H1 (cell line): ENCODE results near the gene NR3C1. TPM values are rescaled to one million over a fixed set of nuclear protein-coding genes. Genes with fewer than 3 reads are reported as not detected.

Source experiments
- CTCF ChIA-PET: fragments of 300-600 bp; sonication (Branson Sonifier 250); formaldehyde crosslinking; loops from one replicate; lab custom pipeline; 2021; ENCODE audit not compliant: partially characterized antibody; lab: Charles Lee
- POLR2A ChIA-PET: fragments of 300-600 bp; sonication (Branson Sonifier 250); formaldehyde crosslinking; loops from one replicate; lab custom pipeline; 2021; ENCODE audit warnings: inconsistent platforms; ENCODE audit not compliant: partially characterized antibody; lab: Charles Lee
- DNase-seq, 2 experiments: peaks; one replicate each; pipeline versions ENCODE4 v3.0.0 to v3.0.0-alpha.2; 2010 to 2022; ENCODE audit warnings: low spot score in 2 of 2, low read depth in 1 of 2, mixed read lengths in 1 of 2
- FAIRE-seq: peaks from 2 replicates; lab custom pipeline; 2011; peaks lifted over from hg19 to GRCh38; lab: Jason Lieb, UNC
- H2AFZ ChIP-seq: 2 replicates; pipeline ENCODE4 v1.8.1; 2012; ENCODE audit warnings: low read length, inconsistent platforms
- H2AK5ac ChIP-seq: 2 replicates; pipeline ENCODE4 v1.6.1; 2013; ENCODE audit warnings: low read depth, low read length
- H2BK120ac ChIP-seq: replicated peaks from 2 replicates; pipeline ENCODE3; 2013; ENCODE audit warnings: low read depth, low read length, inconsistent platforms
- H2BK12ac ChIP-seq: 2 replicates; pipeline ENCODE4 v1.6.1; 2013; ENCODE audit warnings: low read depth, low read length
- H2BK15ac ChIP-seq: 2 replicates; pipeline ENCODE4 v1.6.1; 2013; ENCODE audit warnings: low read length
- H2BK20ac ChIP-seq: 2 replicates; pipeline ENCODE4 v1.6.1; 2013; ENCODE audit warnings: low read length
- H2BK5ac ChIP-seq: 2 replicates; pipeline ENCODE4 v1.6.1; 2013; ENCODE audit warnings: low read depth, low read length
- H3K14ac ChIP-seq: 2 replicates; pipeline ENCODE4 v1.6.1; 2013; ENCODE audit warnings: inconsistent platforms; ENCODE audit not compliant: insufficient read length
- H3K18ac ChIP-seq: 2 replicates; pipeline ENCODE4 v1.6.1; 2013; ENCODE audit warnings: low read length; ENCODE audit errors: extremely low read depth
- H3K23ac ChIP-seq: 2 replicates; pipeline ENCODE4 v1.6.1; 2013; ENCODE audit warnings: inconsistent platforms; ENCODE audit not compliant: insufficient read length
- H3K23me2 ChIP-seq: 2 replicates; pipeline ENCODE4 v1.6.1; 2013; ENCODE audit warnings: low read depth, low read length
- H3K27ac ChIP-seq: 2 replicates; pipeline ENCODE4 v1.6.1; 2011; ENCODE audit warnings: low read depth, low read length, inconsistent platforms
- H3K27me3 ChIP-seq, 4 experiments: replicated peaks in 1 of 4; 1 replicate in 1 of 4; 2 replicates in 3 of 4; pipeline versions ENCODE4 v1.6.1 to v1.8.1; 2011 to 2013; ENCODE audit warnings: low read length in 3 of 4, mild to moderate bottlenecking in 3 of 4, inconsistent platforms in 2 of 4, mixed read lengths in 2 of 4, moderate library complexity in 1 of 4; ENCODE audit not compliant: control insufficient read depth in 3 of 4, insufficient read depth in 3 of 4; ENCODE audit errors: extremely low read depth in 1 of 4
- H3K36me3 ChIP-seq, 4 experiments: 2 replicates each; pipeline versions ENCODE4 v1.6.1 to v1.8.1; 2011 to 2013; ENCODE audit warnings: mild to moderate bottlenecking in 4 of 4, low read length in 3 of 4, moderate library complexity in 2 of 4, control low read depth in 1 of 4, inconsistent platforms in 1 of 4; ENCODE audit not compliant: insufficient read depth in 4 of 4, control insufficient read depth in 2 of 4
- H3K4ac ChIP-seq: replicated peaks from 2 replicates; pipeline ENCODE3; 2013; ENCODE audit warnings: low read length, low read depth, mixed read lengths, inconsistent platforms; ENCODE audit not compliant: insufficient read length
- H3K4me1 ChIP-seq, 4 experiments: replicated peaks in 1 of 4; 1 replicate in 1 of 4; 2 replicates in 3 of 4; pipeline versions ENCODE4 v1.6.1 to v1.8.1; 2011 to 2013; ENCODE audit warnings: low read length in 3 of 4, inconsistent platforms in 2 of 4, mixed read lengths in 1 of 4; ENCODE audit not compliant: insufficient read depth in 4 of 4, control insufficient read depth in 3 of 4
- H3K4me2 ChIP-seq, 2 experiments: 2 replicates each; pipeline versions ENCODE4 v1.6.1 to v1.8.1; 2011 to 2013; ENCODE audit warnings: low read depth in 2 of 2, low read length in 2 of 2, control low read depth in 1 of 2, inconsistent platforms in 1 of 2, mild to moderate bottlenecking in 1 of 2; ENCODE audit not compliant: insufficient read depth in 1 of 2
- H3K4me3 ChIP-seq, 4 experiments: fragments of 200-600, 300-600 bp in 1 of 4; sonication (generic), shearing (Covaris generic), sonication (Bioruptor Twin) in 1 of 4; 2 replicates each; pipeline versions ENCODE4 v1.5.1 to v1.8.1; 2011 to 2016; ENCODE audit warnings: low read length in 4 of 4, low read depth in 3 of 4, control low read depth in 2 of 4, inconsistent platforms in 2 of 4, mild to moderate bottlenecking in 2 of 4, mixed read lengths in 1 of 4, moderate library complexity in 1 of 4; ENCODE audit not compliant: insufficient read depth in 2 of 4; ENCODE audit errors: extremely low read depth in 1 of 4
- H3K56ac ChIP-seq: replicated peaks from 2 replicates; pipeline ENCODE3; 2013; ENCODE audit warnings: low read depth, mild to moderate bottlenecking, mixed read lengths, low read length, inconsistent platforms; ENCODE audit not compliant: insufficient read length
- H3K79me1 ChIP-seq: 2 replicates; pipeline ENCODE4 v1.6.1; 2013; ENCODE audit warnings: low read depth, low read length, control low read depth
- H3K79me2 ChIP-seq, 2 experiments: 2 replicates each; pipeline versions ENCODE4 v1.6.1 to v1.8.1; 2012 to 2013; ENCODE audit warnings: low read length in 2 of 2, mild to moderate bottlenecking in 2 of 2, inconsistent platforms in 1 of 2; ENCODE audit not compliant: insufficient read depth in 2 of 2, control insufficient read depth in 1 of 2
- H3K9ac ChIP-seq, 4 experiments: replicated peaks in 1 of 4; 1 replicate in 1 of 4; 2 replicates in 3 of 4; pipeline versions ENCODE4 v1.6.1 to v1.8.1; 2011 to 2013; ENCODE audit warnings: low read depth in 3 of 4, low read length in 3 of 4, control low read depth in 2 of 4, mild to moderate bottlenecking in 2 of 4, moderate library complexity in 2 of 4, inconsistent platforms in 1 of 4; ENCODE audit errors: extremely low read depth in 1 of 4
- H3K9me3 ChIP-seq, 2 experiments: 2 replicates each; pipeline versions ENCODE4 v1.6.1 to v1.8.1; 2012 to 2013; ENCODE audit warnings: mild to moderate bottlenecking in 2 of 2, moderate library complexity in 2 of 2, control low read depth in 1 of 2, inconsistent platforms in 1 of 2, low read depth in 1 of 2, low read length in 1 of 2, mixed read lengths in 1 of 2; ENCODE audit not compliant: insufficient read depth in 2 of 2
- H4K20me1 ChIP-seq, 2 experiments: replicated peaks in 1 of 2; 2 replicates each; pipeline versions ENCODE3 to v1.8.1; 2011 to 2013; ENCODE audit warnings: inconsistent platforms in 2 of 2, low read length in 2 of 2, mild to moderate bottlenecking in 1 of 2; ENCODE audit not compliant: insufficient read depth in 2 of 2, control insufficient read depth in 1 of 2
- H4K5ac ChIP-seq: 2 replicates; pipeline ENCODE4 v1.6.1; 2013; ENCODE audit warnings: low read length, low read depth, mixed read lengths, inconsistent platforms; ENCODE audit not compliant: insufficient read length
- H4K8ac ChIP-seq: 2 replicates; pipeline ENCODE4 v1.8.0; 2013; ENCODE audit warnings: mild to moderate bottlenecking, moderate library complexity, low read length, inconsistent platforms; ENCODE audit not compliant: insufficient read depth; ENCODE audit errors: extremely low read depth
- H4K91ac ChIP-seq: replicated peaks from 2 replicates; pipeline ENCODE3; 2013; ENCODE audit warnings: low read length, mixed read lengths, inconsistent platforms; ENCODE audit not compliant: insufficient read length
- CTCF ChIP-seq, 3 experiments: IDR thresholded peaks; 1 replicate in 2 of 3; 2 replicates in 1 of 3; pipeline versions ENCODE4 v1.5.1 to v1.6.1; 2011; ENCODE audit warnings: low read length in 3 of 3, mild to moderate bottlenecking in 3 of 3, inconsistent platforms in 2 of 3, low read depth in 1 of 3, moderate library complexity in 1 of 3; ENCODE audit not compliant: insufficient read depth in 1 of 3; ENCODE audit errors: control extremely low read depth in 1 of 3
- EP300 ChIP-seq, 2 experiments: IDR thresholded peaks; 1 replicate in 1 of 2; 2 replicates in 1 of 2; pipeline ENCODE4 v1.6.1; 2011 to 2012; ENCODE audit warnings: low read depth in 2 of 2, low read length in 2 of 2, mild to moderate bottlenecking in 2 of 2, borderline replicate concordance in 1 of 2, inconsistent platforms in 1 of 2, moderate library complexity in 1 of 2
- HDAC6 ChIP-seq: IDR thresholded peaks from one replicate; pipeline ENCODE4 v1.7.1; 2012; ENCODE audit warnings: low read depth, mild to moderate bottlenecking, inconsistent platforms, low read length, moderate library complexity
- WGBS, 2 experiments: shearing (Covaris generic) in 1 of 2; methylation state at CpG; one replicate each; pipeline versions ENCODE4 v1.1.6 to v1.1.7; 2013 to 2015; ENCODE audit warnings: low lambda C conversion rate in 2 of 2, mixed read lengths in 2 of 2, inconsistent platforms in 1 of 2, low coverage in 1 of 2, missing lambda C conversion rate in 1 of 2; ENCODE audit not compliant: insufficient replicate concordance in 2 of 2, insufficient coverage in 1 of 2, insufficient read length in 1 of 2; ENCODE audit errors: extremely low coverage in 1 of 2, missing lambda C conversion rate in 1 of 2; 5-methylcytosine and 5-hydroxymethylcytosine counted together
- polyA plus RNA-seq, 7 experiments: library from polyadenylated mRNA; depleted of rRNA in 3 of 7; stranded (reverse) in 5 of 7; unstranded in 2 of 7; fragments of >200 nt in 5 of 7; fragments of 200-250 nt in 2 of 7; gene quantifications; 1 replicate in 5 of 7; 2 replicates in 1 of 7; 4 replicates in 1 of 7; pipeline versions ENCODE4 v1.2.1 to v1.2.3, GENCODE V29; 2011 to 2013; ENCODE audit warnings: missing spikeins in 2 of 7, mixed read lengths in 2 of 7
- total RNA-seq: library from RNA; stranded (reverse); fragmentation: NEBNext Ultra II Directional; extraction: Animal tissue kit (Norgen Biotek cat#: 25700); gene quantifications from 2 replicates; pipeline ENCODE4 v1.2.1, GENCODE V29; 2021

NR3C1 gene
- total and polyA plus RNA-seq, 2 of the 8 experiments (the other 6 are each of a cell fraction or from before 2014, with no cell fraction given), result 1.7 to 5.4 TPM

- no peaks in the 10 kb centered on the region for H3K27me3 ChIP-seq
- no peak overlapping the region for H3K23ac ChIP-seq
- no peak overlapping the region for H3K27ac ChIP-seq
- TF ChIP-seq CTCF (IDR thresholded peaks at IDR 0.05; ENCODE audit: control extremely low read depth in 1 of 3, insufficient read depth in 1 of 3, low read depth in 1 of 3, low read length in 3 of 3), result no peak
- TF ChIP-seq HDAC6, result no peak
- no peak for TF ChIP-seq EP300 (IDR thresholded peaks at IDR 0.05; ENCODE audit: borderline replicate concordance in 1 of 2, low read depth in 2 of 2, low read length in 2 of 2)
- H3K4ac ChIP-seq, result no peak overlapping the region
- H2AK5ac ChIP-seq, result no peak overlapping the region
- FAIRE-seq, result no peak
- H3K79me1 ChIP-seq, result no peaks in the 10 kb centered on the region
- H3K18ac ChIP-seq, result no peak overlapping the region
- H3K4me3 ChIP-seq, result no peak overlapping the region
- H2BK12ac ChIP-seq, result no peak overlapping the region
- POLR2A ChIA-PET, result no interaction called here
- H3K9ac ChIP-seq, result no peak overlapping the region
- no peaks in the 10 kb centered on the region for H3K9me3 ChIP-seq
- H3K36me3 ChIP-seq, result no peaks in the 10 kb centered on the region
- no peak overlapping the region for H2BK5ac ChIP-seq
- H2BK120ac ChIP-seq, result no peak overlapping the region
- H3K14ac ChIP-seq, result no peak overlapping the region
- no peak overlapping the region for H2BK15ac ChIP-seq
- H3K79me2 ChIP-seq, result no peaks in the 10 kb centered on the region
- 89% methylated on average over 2 of the region's 2 CpGs; no CpG with 5 or more reads in 1 of the 2 experiments for WGBS, 2 experiments
- H4K5ac ChIP-seq, result no peak overlapping the region
- no peaks in the 10 kb centered on the region for H4K20me1 ChIP-seq
- H3K4me2 ChIP-seq, result no peak overlapping the region
- peaks cover 0 to 5% (median 0%) of the 10 kb centered on the region in 4 experiments; a peak in 1 of 7 replicates for H3K4me1 ChIP-seq
- no peak overlapping the region for H4K91ac ChIP-seq
- CTCF ChIA-PET, result interaction anchor here (1.7 kb wide), 1 partner anchor 586 kb away, joined by 4 read pairs; no protein-coding TSS in a partner anchor
- no peak overlapping the region for H2AFZ ChIP-seq
- H3K56ac ChIP-seq, result no peak overlapping the region
- no peak overlapping the region for H4K8ac ChIP-seq
- H2BK20ac ChIP-seq, result no peak overlapping the region
- no peak for DNase-seq
- no peaks in the 10 kb centered on the region for H3K23me2 ChIP-seq
Measured at GRCh38 chr5:143238620-143239019, 164.9 kb downstream of the NR3C1 start.
